Motor neuron (in vitro differentiated cells): ENCODE measurements around the gene GPC6. TPM values are rescaled to one million over a fixed set of nuclear protein-coding genes. Genes with fewer than 3 reads are reported as not detected.
"Not testable (repeated sequence)": the region's sequence is repeated elsewhere in the genome, so short reads cannot be mapped to it uniquely, and the experiment has no call there.

Source experiments
- ATAC-seq, 8 experiments: fragments of 200-7000 bp; cut with Tn5 transposase; replicated peaks in 6 of 8; 2 replicates each; pipeline ENCODE4 v1.8.0; 2021; ENCODE audit warnings: mild to moderate bottlenecking in 8 of 8, moderate library complexity in 8 of 8
- H3K27ac ChIP-seq, 2 donors: fragments of 250-450 bp; sonication (Bioruptor Pico); 2 replicates each; pipeline ENCODE4 v1.9.0; 2021; ENCODE audit warnings: antibody characterized with exemption in 2 of 2, mild to moderate bottlenecking in 2 of 2, moderate library complexity in 1 of 2
- H3K4me1 ChIP-seq, 2 donors: fragments of 250-450 bp; sonication (Bioruptor Pico); replicated peaks in 1 of 2; 2 replicates each; pipeline ENCODE4 v1.6.1; 2021; ENCODE audit warnings: antibody characterized with exemption in 2 of 2, mild to moderate bottlenecking in 2 of 2, moderate library complexity in 1 of 2
- H3K4me3 ChIP-seq, 5 donors: fragments of 250-450 bp; sonication (Bioruptor Pico); 2 replicates each; pipeline ENCODE4 v1.9.0; 2021; ENCODE audit warnings: antibody characterized with exemption in 5 of 5, mild to moderate bottlenecking in 5 of 5, moderate library complexity in 4 of 5
- WGBS, 10 experiments: fragments of 450-650 bp; shearing (Covaris generic); methylation state at CpG; one replicate each; pipeline ENCODE4 v1.0.0; 2022; 5-methylcytosine and 5-hydroxymethylcytosine counted together
- in situ Hi-C, 9 experiments: fragments of 400-800 bp; cut with MboI; loops; one replicate each; pipeline ENCODE4 v1.15.0; 2021; ENCODE audit warnings: low sequenced_read_pairs in 9 of 9, low pct_unique_long_range_greater_than_20kb in 2 of 9; ENCODE audit not compliant: unreplicated experiment in 9 of 9
- total RNA-seq, 8 experiments: library from RNA; unstranded; fragments of 300-600 nt; gene quantifications; 2 replicates each; pipeline versions ENCODE4 v1.2.3 to v1.2.4, GENCODE V29; 2022

The GPC6 gene
- total RNA-seq, 8 experiments from 2014 or later: 1.8 to 52.4 (median 15.5) TPM

GRCh38 chr13:93318534-93319254, 92.1 kb downstream of the GPC6 start:
- Histone ChIP-seq H3K4me3 (no peak overlapping the region), H3K4me1 (peaks cover 37 to 65% of the 10 kb centered on the region in 2 donors), H3K27ac (no peak overlapping the region)
- WGBS, 10 experiments: 0 to 80% (median 60%) methylated on average over 1 to 4 of the region's 4 CpGs
- ATAC-seq: peak in 7 of 8 experiments; percentile 17 to 87 (median 74)
- in situ Hi-C loops: no loop called here

GRCh38 chr13:93320942-93321341, 94.3 kb downstream of the GPC6 start:
- peaks cover 35 to 58% of the 10 kb centered on the region in 2 donors for H3K4me1 ChIP-seq
- 28 to 93% (median 59%) methylated on average over 2 to 3 of the region's 3 CpGs for WGBS, 10 experiments
- ATAC-seq: peak in 7 of 8 experiments; percentile 35 to 79 (median 77)

GRCh38 chr13:93323880-93324279, 97.3 kb downstream of the GPC6 start:
- ATAC-seq, in situ Hi-C loops, H3K27ac ChIP-seq, H3K4me3 ChIP-seq: not testable (repeated sequence)
- WGBS, 10 experiments: 27 to 100% (median 100%) methylated on average over 1 of the region's 1 CpG; no CpG with 5 or more reads in 2 of the 10 experiments
- peaks cover 13 to 29% of the 10 kb centered on the region in 2 donors for H3K4me1 ChIP-seq

More at GRCh38 chr13:93320942-93321341, 94.3 kb downstream of the GPC6 start:
- in situ Hi-C loops: no loop called here
- Histone ChIP-seq H3K4me3 (peak overlapping the region in 1 of 5 donors; percentile 10), H3K27ac (peak overlapping the region in 1 of 2 donors; percentile 11)

GRCh38 chr13:93325303-93326233, 99.0 kb downstream of the GPC6 start:
- ATAC-seq: peak in 5 of 8 experiments; percentile 26 to 86 (median 31)
- H3K4me1 ChIP-seq: peaks cover 5 to 16% of the 10 kb centered on the region in 2 donors
- no peak overlapping the region for H3K4me3 ChIP-seq
- in situ Hi-C loops: no loop called here
- WGBS, 10 experiments: 0 to 80% (median 56%) methylated on average over 1 of the region's 1 CpG; no CpG with 5 or more reads in 6 of the 10 experiments
- no peak overlapping the region for H3K27ac ChIP-seq

- 16 to 100% (median 89%) methylated on average over 1 to 5 of the region's 5 CpGs for WGBS, 10 experiments
- in situ Hi-C loops: no loop called here
- Histone ChIP-seq H3K4me1 (peaks cover 1 to 9% of the 10 kb centered on the region in 2 donors), H3K4me3 (no peak overlapping the region), H3K27ac (no peak overlapping the region)
- ATAC-seq: peak in 1 of 8 experiments; percentile 32
Observed at GRCh38 chr13:93326234-93326811, 99.7 kb downstream of the GPC6 start.

- Histone ChIP-seq H3K4me1 (no peaks in the 10 kb centered on the region), H3K27ac (no peak overlapping the region), H3K4me3 (no peak overlapping the region)
- WGBS, 10 experiments: 25 to 100% (median 80%) methylated on average over 1 to 2 of the region's 2 CpGs; no CpG with 5 or more reads in 1 of the 10 experiments
- in situ Hi-C loops: no loop called here
- ATAC-seq: no peak
Observed at GRCh38 chr13:93328943-93329342, 102.3 kb downstream of the GPC6 start.

- in situ Hi-C loops: no loop called here
- H3K4me3 ChIP-seq: no peak overlapping the region
- peak overlapping the region in 1 of 2 donors; percentile 27 for H3K27ac ChIP-seq
- peak in 1 of 8 experiments; percentile 25 for ATAC-seq
- H3K4me1 ChIP-seq: peaks cover 11 to 13% of the 10 kb centered on the region in 2 donors
- WGBS, 10 experiments: 0 to 74% (median 40%) methylated on average over 1 to 4 of the region's 4 CpGs; no CpG with 5 or more reads in 2 of the 10 experiments
Observed at GRCh38 chr13:93336728-93337127, 110.1 kb downstream of the GPC6 start.

GRCh38 chr13:93338030-93338429, 111.4 kb downstream of the GPC6 start:
- Histone ChIP-seq H3K4me1 (peaks cover 11 to 13% of the 10 kb centered on the region in 2 donors), H3K27ac (no peak overlapping the region), H3K4me3 (no peak overlapping the region)
- WGBS, 10 experiments: 25 to 89% (median 44%) methylated on average over 2 to 5 of the region's 5 CpGs
- no peak for ATAC-seq
- in situ Hi-C loops: no loop called here

- 20 to 93% (median 84%) methylated on average over 1 to 2 of the region's 2 CpGs; no CpG with 5 or more reads in 2 of the 10 experiments for WGBS, 10 experiments
- Histone ChIP-seq H3K4me3 (no peak overlapping the region), H3K27ac (no peak overlapping the region), H3K4me1 (peaks cover 11 to 13% of the 10 kb centered on the region in 2 donors)
- ATAC-seq: no peak
- in situ Hi-C loops: no loop called here
Observed at GRCh38 chr13:93338906-93339305, 112.3 kb downstream of the GPC6 start.

- WGBS, 10 experiments: 45 to 100% (median 90%) methylated on average over 1 to 4 of the region's 4 CpGs; no CpG with 5 or more reads in 1 of the 10 experiments
- in situ Hi-C loops: no loop called here
- no peak for ATAC-seq
Observed at GRCh38 chr13:93339550-93339949, 112.9 kb downstream of the GPC6 start.

GRCh38 chr13:93341517-93341916, 114.9 kb downstream of the GPC6 start:
- Histone ChIP-seq H3K27ac (no peak overlapping the region), H3K4me3 (no peak overlapping the region), H3K4me1 (peaks cover 16 to 22% of the 10 kb centered on the region in 2 donors)
- 43 to 100% (median 89%) methylated on average over 2 to 4 of the region's 4 CpGs for WGBS, 10 experiments
- in situ Hi-C loops: no loop called here
- ATAC-seq: no peak

More at GRCh38 chr13:93339550-93339949, 112.9 kb downstream of the GPC6 start:
- Histone ChIP-seq H3K4me1 (peaks cover 15 to 17% of the 10 kb centered on the region in 2 donors), H3K27ac (no peak overlapping the region), H3K4me3 (no peak overlapping the region)

- no peak overlapping the region for H3K4me3 ChIP-seq
- in situ Hi-C loops: no loop called here
- H3K27ac ChIP-seq: no peak overlapping the region
- WGBS, 10 experiments: 20 to 93% (median 75%) methylated on average over 1 to 4 of the region's 4 CpGs; no CpG with 5 or more reads in 2 of the 10 experiments
- peaks cover 9 to 14% of the 10 kb centered on the region in 2 donors for H3K4me1 ChIP-seq
- no peak for ATAC-seq
Observed at GRCh38 chr13:93343097-93343496, 116.5 kb downstream of the GPC6 start.
